HepG2 (cell line): ENCODE measurements around the gene CST3. TPM values are rescaled to one million over a fixed set of nuclear protein-coding genes. Genes with fewer than 3 reads are reported as not detected.
A peak's percentile ranks its signal among the peaks of the same experiment; 100 is the strongest.

Source experiments
- KLF12 ChIP-seq: sonication (generic); formaldehyde crosslinking; IDR thresholded peaks from 2 replicates; pipeline ENCODE4 v1.4.0; 2020; ENCODE audit warnings: missing genetic modification reagents, borderline replicate concordance
- SIX1 ChIP-seq: sonication (generic); formaldehyde crosslinking; IDR thresholded peaks from 2 replicates; pipeline ENCODE4 v1.4.0; 2020; ENCODE audit warnings: missing genetic modification reagents, borderline replicate concordance
- TEAD3 ChIP-seq: optimal IDR thresholded peaks from 2 replicates; pipeline ENCODE3; 2016; ENCODE audit warnings: borderline replicate concordance
- TOPORS ChIP-seq: sonication (generic); formaldehyde crosslinking; IDR thresholded peaks from 2 replicates; pipeline ENCODE4 v1.8.0; 2023; ENCODE audit warnings: mild to moderate bottlenecking, missing genetic modification reagents
- YEATS4 ChIP-seq: sonication (generic); formaldehyde crosslinking; IDR thresholded peaks from 2 replicates; pipeline ENCODE4 v1.4.0; 2020; ENCODE audit warnings: missing genetic modification reagents, borderline replicate concordance
- ZBTB42 ChIP-seq: sonication (generic); formaldehyde crosslinking; IDR thresholded peaks from 2 replicates; pipeline ENCODE4 v1.5.0; 2020; ENCODE audit warnings: mild to moderate bottlenecking, missing genetic modification reagents
- ZFP1 ChIP-seq: IDR thresholded peaks from 2 replicates; pipeline ENCODE4 v1.6.1; 2016
- ZFP36 ChIP-seq: fragments of 150-350 bp; IDR thresholded peaks from 2 replicates; pipeline ENCODE4 v1.6.1; 2018; ENCODE audit warnings: borderline replicate concordance, low read length, low read depth; ENCODE audit not compliant: partially characterized antibody
- ZFP37 ChIP-seq: sonication (generic); formaldehyde crosslinking; IDR thresholded peaks from 2 replicates; pipeline ENCODE4 v1.4.0; 2020; ENCODE audit warnings: missing genetic modification reagents, borderline replicate concordance
- ZFY ChIP-seq: sonication (generic); formaldehyde crosslinking; IDR thresholded peaks from 2 replicates; pipeline ENCODE4 v1.4.0; 2020; ENCODE audit warnings: missing genetic modification reagents
- ZNF143 ChIP-seq: sonication (generic); formaldehyde crosslinking; IDR thresholded peaks from 2 replicates; pipeline ENCODE4 v1.4.0; 2020; ENCODE audit warnings: missing genetic modification reagents
- ZNF263 ChIP-seq: sonication (generic); formaldehyde crosslinking; IDR thresholded peaks from 2 replicates; pipeline ENCODE4 v1.4.0; 2020; ENCODE audit warnings: missing genetic modification reagents
- ZNF432 ChIP-seq: sonication (generic); formaldehyde crosslinking; IDR thresholded peaks from 2 replicates; pipeline ENCODE4 v1.5.0; 2020; ENCODE audit warnings: missing genetic modification reagents, mild to moderate bottlenecking, borderline replicate concordance
- ZNF563 ChIP-seq: sonication (generic); formaldehyde crosslinking; IDR thresholded peaks from 2 replicates; pipeline ENCODE4 v1.8.0; 2022; ENCODE audit warnings: mild to moderate bottlenecking, moderate library complexity, missing genetic modification reagents
- ZNF564 ChIP-seq: sonication (generic); formaldehyde crosslinking; IDR thresholded peaks from 2 replicates; pipeline ENCODE4 v1.8.1; 2023; ENCODE audit warnings: mild to moderate bottlenecking, missing genetic modification reagents
- ZNF567 ChIP-seq: sonication (generic); formaldehyde crosslinking; IDR thresholded peaks from 2 replicates; pipeline ENCODE4 v1.8.1; 2023; ENCODE audit warnings: mild to moderate bottlenecking, missing genetic modification reagents, borderline replicate concordance
- ZNF577 ChIP-seq: sonication (generic); formaldehyde crosslinking; IDR thresholded peaks from 2 replicates; pipeline ENCODE4 v1.4.0; 2020; ENCODE audit warnings: mild to moderate bottlenecking, low read depth, missing genetic modification reagents, borderline replicate concordance
- ZNF589 ChIP-seq: sonication (generic); formaldehyde crosslinking; conservative IDR thresholded peaks from 2 replicates; pipeline ENCODE4 v1.8.0; 2022; ENCODE audit warnings: mild to moderate bottlenecking, moderate library complexity, missing genetic modification reagents
- ZNF644 ChIP-seq: IDR thresholded peaks from 2 replicates; pipeline ENCODE4 v1.6.1; 2016; ENCODE audit warnings: low read depth
- ZSCAN21 ChIP-seq: sonication (generic); formaldehyde crosslinking; IDR thresholded peaks from 2 replicates; pipeline ENCODE4 v1.8.0; 2022; ENCODE audit warnings: mild to moderate bottlenecking, missing genetic modification reagents, moderate library complexity, borderline replicate concordance
- polyA plus RNA-seq, 8 experiments: library from polyadenylated mRNA; depleted of rRNA in 3 of 8; stranded (reverse) in 7 of 8; unstranded in 1 of 8; fragments of >200 nt; fragmentation: Illumina TruSeq in 4 of 8; extraction: Trizol in 4 of 8; gene quantifications; 2 replicates each; pipeline versions ENCODE4 v1.2.1 to v1.2.3, GENCODE V29; 2011 to 2016; ENCODE audit warnings: low read depth in 4 of 8, missing spikeins in 1 of 8, mixed read lengths in 1 of 8; ENCODE audit not compliant: insufficient read depth in 1 of 8
- total RNA-seq, 5 experiments: library from RNA; depleted of rRNA; stranded (reverse); fragments of >200 nt; fragmentation: Illumina TruSeq; extraction: Trizol; gene quantifications; 2 replicates each; pipeline ENCODE4 v1.2.3, GENCODE V29; 2016; ENCODE audit warnings: low read depth in 1 of 5
- TF ChIP-seq, protein P1 (sequence below): sonication (generic); formaldehyde crosslinking; conservative IDR thresholded peaks from 2 replicates; pipeline ENCODE4 v1.4.0; 2020; ENCODE audit warnings: missing genetic modification reagents
- TF ChIP-seq, protein P2 (sequence below): sonication (generic); formaldehyde crosslinking; IDR thresholded peaks from 2 replicates; pipeline ENCODE4 v1.8.1; 2023; ENCODE audit warnings: mild to moderate bottlenecking, missing genetic modification reagents
- TF ChIP-seq, protein P3 (sequence below): sonication (generic); formaldehyde crosslinking; IDR thresholded peaks from 2 replicates; pipeline ENCODE4 v1.4.0; 2020; ENCODE audit warnings: mild to moderate bottlenecking, missing genetic modification reagents

CST3 gene
- total and polyA plus RNA-seq, 2 of the 13 experiments (the other 11 are each of a cell fraction or from before 2014, with no cell fraction given) = 690 to 1,005 TPM

DNA sequence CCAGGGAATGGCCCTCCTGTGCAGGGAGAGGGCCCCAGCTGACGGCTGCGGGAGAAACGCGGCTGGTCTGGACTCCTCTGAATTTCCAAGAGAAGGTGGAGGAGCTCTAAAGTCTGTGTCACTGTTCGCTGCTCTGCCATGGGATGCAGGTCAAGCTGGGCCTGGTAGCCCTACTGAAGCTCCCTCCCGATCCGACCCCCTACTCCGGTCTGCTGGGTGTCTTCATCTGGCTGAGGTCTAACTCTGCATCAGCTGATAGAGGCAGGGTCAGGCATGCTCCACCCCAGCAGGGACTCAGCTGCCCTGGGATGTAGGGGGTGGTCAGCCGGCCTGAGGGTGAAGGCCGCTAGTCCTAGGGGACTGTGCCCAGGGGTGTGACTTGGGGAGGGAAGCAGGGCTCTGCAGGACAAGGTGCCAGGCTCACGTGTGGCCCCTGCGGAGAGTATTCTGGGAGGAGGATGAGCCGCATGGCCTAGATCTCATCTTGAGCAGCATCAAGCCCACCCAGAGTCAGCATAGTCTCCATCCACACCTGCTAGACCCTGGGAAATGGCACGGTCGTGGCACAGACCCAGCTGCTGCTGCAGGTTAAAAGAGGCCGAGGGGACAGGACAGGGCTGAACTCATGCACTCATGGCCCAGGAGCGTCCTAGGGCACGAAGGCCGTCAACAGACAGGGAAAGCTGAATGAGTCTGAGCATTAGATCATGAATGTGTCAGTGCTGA is 1.4 kb downstream of the CST3 start (continued):
- no peak for TF ChIP-seq TEAD3 (CRISPR knock-in tag)
- TF ChIP-seq ZFY (CRISPR knock-in tag) = peak; percentile 39; the same call in 1 of the 2 replicates
- TF ChIP-seq ZNF567 = peak; percentile 88; the same call in 1 of the 2 replicates
- TF ChIP-seq KLF12 (CRISPR knock-in tag) = no peak
- TF ChIP-seq YEATS4 (CRISPR knock-in tag) = no peak
- TF ChIP-seq, protein P1, sequence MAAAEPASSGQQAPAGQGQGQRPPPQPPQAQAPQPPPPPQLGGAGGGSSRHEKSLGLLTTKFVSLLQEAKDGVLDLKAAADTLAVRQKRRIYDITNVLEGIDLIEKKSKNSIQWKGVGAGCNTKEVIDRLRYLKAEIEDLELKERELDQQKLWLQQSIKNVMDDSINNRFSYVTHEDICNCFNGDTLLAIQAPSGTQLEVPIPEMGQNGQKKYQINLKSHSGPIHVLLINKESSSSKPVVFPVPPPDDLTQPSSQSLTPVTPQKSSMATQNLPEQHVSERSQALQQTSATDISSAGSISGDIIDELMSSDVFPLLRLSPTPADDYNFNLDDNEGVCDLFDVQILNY (CRISPR knock-in tag) = 0 out of 2 replicates have a peak, but pooled peaks have one; percentile 22
- no peak for TF ChIP-seq ZNF644
- no peak for TF ChIP-seq TOPORS (CRISPR knock-in tag)
- TF ChIP-seq ZFP36 = no peak
- TF ChIP-seq ZFP37 (CRISPR knock-in tag) = 0 out of 2 replicates have a peak, but pooled peaks have one; percentile 19
- 0 out of 2 replicates have a peak, but pooled peaks have one; percentile 23 for TF ChIP-seq ZBTB42 (CRISPR knock-in tag)
- TF ChIP-seq, protein P2, sequence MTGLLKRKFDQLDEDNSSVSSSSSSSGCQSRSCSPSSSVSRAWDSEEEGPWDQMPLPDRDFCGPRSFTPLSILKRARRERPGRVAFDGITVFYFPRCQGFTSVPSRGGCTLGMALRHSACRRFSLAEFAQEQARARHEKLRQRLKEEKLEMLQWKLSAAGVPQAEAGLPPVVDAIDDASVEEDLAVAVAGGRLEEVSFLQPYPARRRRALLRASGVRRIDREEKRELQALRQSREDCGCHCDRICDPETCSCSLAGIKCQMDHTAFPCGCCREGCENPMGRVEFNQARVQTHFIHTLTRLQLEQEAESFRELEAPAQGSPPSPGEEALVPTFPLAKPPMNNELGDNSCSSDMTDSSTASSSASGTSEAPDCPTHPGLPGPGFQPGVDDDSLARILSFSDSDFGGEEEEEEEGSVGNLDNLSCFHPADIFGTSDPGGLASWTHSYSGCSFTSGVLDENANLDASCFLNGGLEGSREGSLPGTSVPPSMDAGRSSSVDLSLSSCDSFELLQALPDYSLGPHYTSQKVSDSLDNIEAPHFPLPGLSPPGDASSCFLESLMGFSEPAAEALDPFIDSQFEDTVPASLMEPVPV (CRISPR knock-in tag) = peak; percentile 76
- no peak for TF ChIP-seq ZNF564 (CRISPR knock-in tag)
- no peak for TF ChIP-seq ZNF577 (CRISPR knock-in tag)
- TF ChIP-seq ZFP1 = no peak
- TF ChIP-seq, protein P3, sequence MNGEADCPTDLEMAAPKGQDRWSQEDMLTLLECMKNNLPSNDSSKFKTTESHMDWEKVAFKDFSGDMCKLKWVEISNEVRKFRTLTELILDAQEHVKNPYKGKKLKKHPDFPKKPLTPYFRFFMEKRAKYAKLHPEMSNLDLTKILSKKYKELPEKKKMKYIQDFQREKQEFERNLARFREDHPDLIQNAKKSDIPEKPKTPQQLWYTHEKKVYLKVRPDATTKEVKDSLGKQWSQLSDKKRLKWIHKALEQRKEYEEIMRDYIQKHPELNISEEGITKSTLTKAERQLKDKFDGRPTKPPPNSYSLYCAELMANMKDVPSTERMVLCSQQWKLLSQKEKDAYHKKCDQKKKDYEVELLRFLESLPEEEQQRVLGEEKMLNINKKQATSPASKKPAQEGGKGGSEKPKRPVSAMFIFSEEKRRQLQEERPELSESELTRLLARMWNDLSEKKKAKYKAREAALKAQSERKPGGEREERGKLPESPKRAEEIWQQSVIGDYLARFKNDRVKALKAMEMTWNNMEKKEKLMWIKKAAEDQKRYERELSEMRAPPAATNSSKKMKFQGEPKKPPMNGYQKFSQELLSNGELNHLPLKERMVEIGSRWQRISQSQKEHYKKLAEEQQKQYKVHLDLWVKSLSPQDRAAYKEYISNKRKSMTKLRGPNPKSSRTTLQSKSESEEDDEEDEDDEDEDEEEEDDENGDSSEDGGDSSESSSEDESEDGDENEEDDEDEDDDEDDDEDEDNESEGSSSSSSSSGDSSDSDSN (CRISPR knock-in tag) = peak; percentile 77; the same call in 1 of the 2 replicates
- TF ChIP-seq ZNF263 (CRISPR knock-in tag) = no peak
- TF ChIP-seq ZNF563 = no peak
- TF ChIP-seq ZSCAN21 = no peak; the same call in 1 of the 2 replicates
- TF ChIP-seq ZNF589 = no peak
- TF ChIP-seq ZNF432 (CRISPR knock-in tag) = no peak
- TF ChIP-seq ZNF143 (CRISPR knock-in tag) = peak; percentile 56; the same call in 1 of the 2 replicates
- no peak for TF ChIP-seq SIX1 (CRISPR knock-in tag)
